Suprapubic skin (tissue), 4 donors: ENCODE measurements around the gene TSPEAR.

Experiments used
- EP300 ChIP-seq: sonication (generic); formaldehyde crosslinking; IDR thresholded peaks from one replicate; pipeline ENCODE4 v1.6.1; 2017; ENCODE audit warnings: antibody characterized with exemption
- POLR2A ChIP-seq, 2 donors: fragments of 450-650 bp; IDR thresholded peaks; one replicate each; pipeline ENCODE4 v1.6.1; 2017; ENCODE audit warnings: antibody characterized with exemption in 2 of 2, mild to moderate bottlenecking in 2 of 2, moderate library complexity in 2 of 2
- POLR2AphosphoS5 ChIP-seq, 3 donors: sonication (generic); formaldehyde crosslinking; IDR thresholded peaks; one replicate each; pipeline ENCODE4 v1.6.1; 2017; ENCODE audit warnings: antibody characterized with exemption in 3 of 3
- TF ChIP-seq, protein P1 (sequence below), 2 donors: fragments of 200-600 bp in 1 of 2; fragments of 450-650 bp in 1 of 2; sonication (generic) in 1 of 2; IDR thresholded peaks; one replicate each; pipeline ENCODE4 v1.5.1; 2016 to 2019; ENCODE audit warnings: antibody characterized with exemption in 2 of 2, mild to moderate bottlenecking in 1 of 2, moderate library complexity in 1 of 2

DNA sequence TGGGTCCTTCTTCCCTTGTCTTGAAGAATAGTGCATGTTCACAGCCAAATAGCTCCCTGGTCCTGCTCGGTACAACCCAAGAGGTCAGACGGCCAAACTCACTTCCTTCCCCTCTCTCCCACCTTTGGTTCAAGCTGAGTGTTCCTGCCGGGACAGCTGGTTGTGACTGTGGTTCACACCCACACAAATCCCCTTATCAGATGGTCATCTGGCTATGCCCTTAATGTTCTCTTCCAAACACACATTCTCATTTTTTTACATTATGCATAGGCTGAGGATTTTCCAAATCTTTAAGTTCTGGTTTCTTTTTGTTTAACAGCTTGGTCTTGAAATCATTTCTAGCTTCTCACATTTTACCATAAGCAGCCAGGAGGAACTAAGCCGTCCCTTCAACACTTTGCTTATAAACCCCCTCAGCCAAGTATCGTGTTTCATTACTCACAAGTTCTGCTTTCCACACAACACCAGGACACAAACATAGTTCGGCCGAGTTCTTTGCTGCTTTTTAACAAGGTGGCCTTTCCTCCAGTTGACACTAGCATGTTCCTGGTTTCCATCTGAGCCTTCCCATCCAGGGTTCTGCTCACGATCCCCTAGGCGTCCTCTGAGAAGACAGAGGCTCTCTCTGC, 19.7 kb upstream of the TSPEAR start:
- TF ChIP-seq, protein P1, sequence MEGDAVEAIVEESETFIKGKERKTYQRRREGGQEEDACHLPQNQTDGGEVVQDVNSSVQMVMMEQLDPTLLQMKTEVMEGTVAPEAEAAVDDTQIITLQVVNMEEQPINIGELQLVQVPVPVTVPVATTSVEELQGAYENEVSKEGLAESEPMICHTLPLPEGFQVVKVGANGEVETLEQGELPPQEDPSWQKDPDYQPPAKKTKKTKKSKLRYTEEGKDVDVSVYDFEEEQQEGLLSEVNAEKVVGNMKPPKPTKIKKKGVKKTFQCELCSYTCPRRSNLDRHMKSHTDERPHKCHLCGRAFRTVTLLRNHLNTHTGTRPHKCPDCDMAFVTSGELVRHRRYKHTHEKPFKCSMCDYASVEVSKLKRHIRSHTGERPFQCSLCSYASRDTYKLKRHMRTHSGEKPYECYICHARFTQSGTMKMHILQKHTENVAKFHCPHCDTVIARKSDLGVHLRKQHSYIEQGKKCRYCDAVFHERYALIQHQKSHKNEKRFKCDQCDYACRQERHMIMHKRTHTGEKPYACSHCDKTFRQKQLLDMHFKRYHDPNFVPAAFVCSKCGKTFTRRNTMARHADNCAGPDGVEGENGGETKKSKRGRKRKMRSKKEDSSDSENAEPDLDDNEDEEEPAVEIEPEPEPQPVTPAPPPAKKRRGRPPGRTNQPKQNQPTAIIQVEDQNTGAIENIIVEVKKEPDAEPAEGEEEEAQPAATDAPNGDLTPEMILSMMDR (IDR thresholded peaks at IDR 0.05), result no peak
- TF ChIP-seq EP300 (no peak), POLR2A (IDR thresholded peaks at IDR 0.05) (no peak), POLR2AphosphoS5 (IDR thresholded peaks at IDR 0.05) (no peak)
